Mesothelial cell of epicardium (in vitro differentiated cells): ENCODE results near the gene DDX25. TPM values are rescaled to one million over a fixed set of nuclear protein-coding genes. Genes with fewer than 3 reads are reported as not detected.

Experiments used
- DNase-seq, 2 experiments: peaks; one replicate each; pipeline ENCODE4 v3.0.0; 2021; ENCODE audit warnings: low spot score in 2 of 2; ENCODE audit not compliant: unreplicated experiment in 2 of 2
- H3K27ac Mint-ChIP-seq: 2 replicates; pipeline ENCODE4 v1.8.0; 2021; ENCODE audit warnings: mixed read lengths
- H3K27me3 Mint-ChIP-seq: 2 replicates; pipeline ENCODE4 v1.8.0; 2021; ENCODE audit warnings: low read depth, mixed read lengths
- H3K36me3 Mint-ChIP-seq: 2 replicates; pipeline ENCODE4 v1.8.0; 2021; ENCODE audit warnings: mixed read lengths
- H3K4me1 Mint-ChIP-seq: 2 replicates; pipeline ENCODE4 v1.8.0; 2021; ENCODE audit warnings: mixed read lengths
- H3K4me3 Mint-ChIP-seq: 2 replicates; pipeline ENCODE4 v1.8.0; 2021; ENCODE audit warnings: mild to moderate bottlenecking, moderate library complexity, mixed read lengths
- H3K9me3 Mint-ChIP-seq: 2 replicates; pipeline ENCODE4 v1.8.0; 2021; ENCODE audit warnings: mixed read lengths
- CTCF ChIP-seq: fragments of 200-600 bp; sonication (generic); IDR thresholded peaks from one replicate; pipeline ENCODE4 v1.5.0; 2021; ENCODE audit warnings: antibody characterized with exemption; ENCODE audit not compliant: unreplicated experiment
- total RNA-seq: library from RNA; stranded (reverse); gene quantifications from 3 replicates; pipeline ENCODE4 v1.2.1, GENCODE V29; 2021

Gene DDX25
- total RNA-seq, 1 donor from 2014 or later, result 0.98 TPM

- no peak overlapping the region for H3K27ac Mint-ChIP-seq
- no peak overlapping the region for H3K4me3 Mint-ChIP-seq
- H3K27me3 Mint-ChIP-seq, result peaks cover 48% of the 10 kb centered on the region
- no peaks in the 10 kb centered on the region for H3K36me3 Mint-ChIP-seq
- H3K4me1 Mint-ChIP-seq, result no peaks in the 10 kb centered on the region
- no peak for TF ChIP-seq CTCF
- H3K9me3 Mint-ChIP-seq, result no peaks in the 10 kb centered on the region
- DNase-seq, result no peak
These were observed 12.5 kb downstream of the DDX25 start for GRCh38 chr11:125916683-125917347.

GRCh38 chr11:125918140-125918840, 14.0 kb downstream of the DDX25 start:
- H3K9me3 Mint-ChIP-seq, result no peaks in the 10 kb centered on the region
- DNase-seq, result no peak
- no peak overlapping the region for H3K27ac Mint-ChIP-seq
- peaks cover 2% of the 10 kb centered on the region for H3K4me1 Mint-ChIP-seq
- no peak overlapping the region for H3K4me3 Mint-ChIP-seq
- H3K27me3 Mint-ChIP-seq, result peaks cover 41% of the 10 kb centered on the region
- no peak for TF ChIP-seq CTCF
- H3K36me3 Mint-ChIP-seq, result no peaks in the 10 kb centered on the region

GRCh38 chr11:125921042-125921441, 16.7 kb downstream of the DDX25 start:
- DNase-seq, result no peak
- TF ChIP-seq CTCF, result no peak
- no peaks in the 10 kb centered on the region for H3K9me3 Mint-ChIP-seq
- H3K27me3 Mint-ChIP-seq, result peaks cover 33% of the 10 kb centered on the region
- H3K36me3 Mint-ChIP-seq, result no peaks in the 10 kb centered on the region
- no peak overlapping the region for H3K4me3 Mint-ChIP-seq
- H3K27ac Mint-ChIP-seq, result no peak overlapping the region
- peaks cover 13% of the 10 kb centered on the region for H3K4me1 Mint-ChIP-seq

DNA sequence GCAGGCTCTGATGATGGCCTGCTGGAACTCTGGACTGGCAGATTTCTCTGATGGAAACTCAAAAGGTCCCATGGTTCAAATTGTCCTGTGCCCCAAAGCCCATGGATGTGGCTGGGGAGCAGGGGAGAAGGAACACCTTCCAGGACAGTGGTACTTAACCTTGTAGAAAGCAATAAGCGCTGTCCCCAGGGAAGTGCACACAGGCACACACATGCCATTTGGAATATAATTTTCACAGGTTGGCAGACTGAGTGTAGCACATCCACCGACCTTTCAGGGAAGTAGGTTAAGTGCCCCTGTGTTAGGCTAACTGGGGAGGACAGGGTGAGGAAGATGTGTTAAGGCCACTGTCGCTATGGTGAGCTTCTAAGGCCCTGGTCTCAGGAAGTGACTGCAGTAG, 17.8 kb downstream of the DDX25 start:
- no peak for TF ChIP-seq CTCF
- H3K4me3 Mint-ChIP-seq, result no peak overlapping the region
- H3K27ac Mint-ChIP-seq, result no peak overlapping the region
- DNase-seq, result no peak
- peaks cover 22% of the 10 kb centered on the region for H3K27me3 Mint-ChIP-seq
- H3K36me3 Mint-ChIP-seq, result no peaks in the 10 kb centered on the region
- H3K4me1 Mint-ChIP-seq, result peaks cover 21% of the 10 kb centered on the region
- H3K9me3 Mint-ChIP-seq, result no peaks in the 10 kb centered on the region

DNA sequence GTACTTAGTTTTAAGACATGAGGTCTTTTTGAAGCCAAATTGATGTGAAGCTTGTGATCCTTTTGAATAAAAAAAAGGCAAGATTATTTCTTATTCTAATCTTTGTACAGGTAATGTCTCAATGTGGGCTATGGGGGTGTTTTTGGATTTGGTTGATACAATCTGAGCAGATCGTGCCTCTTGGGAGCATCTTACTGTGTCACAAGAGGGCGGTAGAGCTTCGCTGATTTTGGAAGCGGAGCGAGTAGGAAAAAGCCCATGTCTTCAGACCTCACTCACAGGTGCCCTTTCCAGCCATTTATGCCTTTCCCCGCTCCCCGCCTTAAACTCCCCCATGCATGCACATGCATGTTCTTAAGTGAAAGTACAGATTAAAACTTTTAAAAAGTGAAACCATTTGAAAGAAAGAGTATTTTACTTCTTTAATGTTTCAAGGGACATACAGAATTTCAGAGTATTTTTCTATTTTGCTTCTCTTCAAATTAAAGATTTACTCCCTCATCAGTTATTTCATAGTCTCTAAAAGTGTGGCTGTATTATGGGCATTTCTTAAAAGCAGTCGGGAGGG, 18.8 kb downstream of the DDX25 start:
- Mint-ChIP-seq H3K27me3 (peaks cover 17% of the 10 kb centered on the region), H3K27ac (no peak overlapping the region), H3K4me1 (peaks cover 23% of the 10 kb centered on the region), H3K9me3 (no peaks in the 10 kb centered on the region), H3K36me3 (no peaks in the 10 kb centered on the region), H3K4me3 (no peak overlapping the region)
- peak in 1 of 2 experiments; percentile 72 for DNase-seq
- TF ChIP-seq CTCF, result peak; percentile 59
